Frontal cortex (tissue), 4 donors: ENCODE data around the gene U2AF1. TPM values are rescaled to one million over a fixed set of nuclear protein-coding genes. Genes with fewer than 3 reads are reported as not detected.
"Not testable (repeated sequence)": the region's sequence is repeated elsewhere in the genome, so short reads cannot be mapped to it uniquely, and the experiment has no call there.

Source experiments
- DNase-seq, 2 donors: peaks; one replicate each; pipeline ENCODE4 v3.0.0; 2012; ENCODE audit warnings: low spot score in 2 of 2
- FAIRE-seq: peaks from 2 replicates; lab custom pipeline; 2012; peaks lifted over from hg19 to GRCh38; lab: Jason Lieb, UNC
- total RNA-seq: library from RNA; depleted of rRNA; stranded (reverse); fragments of >200 nt; gene quantifications from one replicate; pipeline ENCODE4 v1.2.3, GENCODE V29; 2014
- donor health status: control.
- donor health status: control.
- donor health status: control.

U2AF1 gene
- total RNA-seq, 1 donor from 2014 or later = 21.2 TPM

DNA sequence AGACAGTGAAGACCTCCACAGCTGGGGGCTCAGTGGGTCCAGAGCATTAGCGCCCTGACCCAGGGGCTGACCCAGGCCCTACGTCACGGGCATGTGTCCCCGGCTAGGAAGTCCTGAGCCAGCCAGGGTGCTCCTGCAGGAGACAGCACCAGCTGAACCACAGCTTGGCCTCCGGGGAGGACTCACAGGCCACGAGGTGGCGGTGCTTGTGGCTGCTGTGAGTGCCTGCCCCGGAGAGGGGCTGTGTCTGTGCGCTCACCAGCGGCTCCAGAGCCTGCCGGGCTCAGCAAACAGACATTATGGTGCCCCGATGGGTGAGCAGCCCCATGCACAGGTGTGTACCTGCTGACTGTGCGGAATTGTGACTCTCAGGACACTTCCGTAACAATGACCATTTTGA is 62.8 kb downstream of the U2AF1 start:
- not testable (repeated sequence) for FAIRE-seq, DNase-seq

DNA sequence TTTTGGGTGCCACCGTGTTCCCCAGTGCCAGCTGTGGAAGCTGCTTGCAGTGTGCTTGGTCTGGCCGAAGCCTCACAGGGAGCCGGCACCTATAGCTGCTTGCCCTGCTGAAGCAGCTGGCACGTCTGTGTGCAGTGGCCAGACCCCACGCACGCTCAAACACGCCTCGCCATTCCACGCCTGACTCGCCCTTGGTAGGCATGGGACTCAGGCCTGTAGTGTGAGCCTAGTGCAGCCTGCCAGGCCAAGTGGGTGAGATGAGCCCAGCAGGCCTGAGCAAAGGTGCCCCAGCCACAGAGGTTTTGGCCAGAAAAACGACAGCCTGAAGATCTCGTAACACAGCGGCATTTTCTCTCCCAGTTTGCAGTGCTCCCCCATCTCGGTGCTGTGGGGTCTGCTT is 64.1 kb downstream of the U2AF1 start:
- DNase-seq, FAIRE-seq: not testable (repeated sequence)

Other genes starting within 250 kb of the U2AF1 start
- 10.2 TPM for gene WDR4, start 228.0 kb downstream of the U2AF1 start, total RNA-seq
- 25.3 TPM for gene NDUFV3, start 214.3 kb downstream of the U2AF1 start, total RNA-seq
- not detected for gene ERVH48-1, start 181.9 kb downstream of the U2AF1 start, total RNA-seq
- 23.2 TPM for gene PKNOX1, start 133.0 kb downstream of the U2AF1 start, total RNA-seq
- 51.4 TPM for gene CBS, start 31.7 kb downstream of the U2AF1 start, total RNA-seq
- gene CRYAA, start 61.4 kb upstream of the U2AF1 start, total RNA-seq = not detected